Endodermal cell (in vitro differentiated cells): ENCODE results near the gene SGCG. TPM values are rescaled to one million over a fixed set of nuclear protein-coding genes. Genes with fewer than 3 reads are reported as not detected.
A peak's percentile ranks its signal among the peaks of the same experiment; 100 is the strongest.
"Not testable (repeated sequence)": the region's sequence is repeated elsewhere in the genome, so short reads cannot be mapped to it uniquely, and the experiment has no call there.

Source experiments
- DNase-seq: peaks from one replicate; pipeline ENCODE4 v3.0.0-alpha.2; 2017
- H3K27ac ChIP-seq: 2 replicates; pipeline ENCODE4 v1.5.1; 2013; ENCODE audit warnings: mild to moderate bottlenecking, low read depth, low read length, moderate library complexity
- H3K27me3 ChIP-seq: 2 replicates; pipeline ENCODE4 v1.6.1; 2013; ENCODE audit warnings: mild to moderate bottlenecking, low read length, moderate library complexity; ENCODE audit not compliant: insufficient read depth, control insufficient read depth, poor library complexity, severe bottlenecking
- H3K36me3 ChIP-seq: 2 replicates; pipeline ENCODE4 v1.7.0; 2013; ENCODE audit warnings: mild to moderate bottlenecking, low read length, moderate library complexity; ENCODE audit not compliant: control insufficient read depth, insufficient read depth
- H3K4me1 ChIP-seq: one replicate; pipeline ENCODE4 v1.7.0; 2013; ENCODE audit warnings: low read length; ENCODE audit not compliant: control insufficient read depth, insufficient read depth
- H3K4me3 ChIP-seq: 2 replicates; pipeline ENCODE4 v1.5.1; 2013; ENCODE audit warnings: mild to moderate bottlenecking, low read length, moderate library complexity
- H3K9ac ChIP-seq: 2 replicates; pipeline ENCODE4 v1.6.1; 2013; ENCODE audit warnings: mild to moderate bottlenecking, low read length, moderate library complexity; ENCODE audit not compliant: poor library complexity, severe bottlenecking; ENCODE audit errors: extremely low read depth
- H3K9me3 ChIP-seq: 2 replicates; pipeline ENCODE4 v1.6.1; 2013; ENCODE audit warnings: mild to moderate bottlenecking, low read length, moderate library complexity; ENCODE audit not compliant: control insufficient read depth
- H3K27ac Mint-ChIP-seq: 2 replicates; pipeline ENCODE4 v1.8.0; 2020; ENCODE audit warnings: mixed read lengths
- H3K27me3 Mint-ChIP-seq: 2 replicates; pipeline ENCODE4 v1.8.0; 2021; ENCODE audit warnings: mild to moderate bottlenecking, mixed read lengths; ENCODE audit not compliant: insufficient read depth
- H3K36me3 Mint-ChIP-seq: 2 replicates; pipeline ENCODE4 v1.8.0; 2020; ENCODE audit warnings: low read depth, mixed read lengths
- H3K4me1 Mint-ChIP-seq: 2 replicates; pipeline ENCODE4 v1.8.0; 2020; ENCODE audit warnings: mixed read lengths
- H3K4me3 Mint-ChIP-seq: 2 replicates; pipeline ENCODE4 v1.8.0; 2020; ENCODE audit warnings: mild to moderate bottlenecking, moderate library complexity, mixed read lengths
- H3K9me3 Mint-ChIP-seq: 2 replicates; pipeline ENCODE4 v1.8.0; 2020; ENCODE audit warnings: mild to moderate bottlenecking, mixed read lengths
- WGBS, 2 experiments: methylation state at CpG; one replicate each; pipeline versions ENCODE4 v1.1.5 to v1.1.7; 2013; ENCODE audit warnings: missing lambda C conversion rate in 2 of 2, mixed read lengths in 1 of 2; ENCODE audit not compliant: insufficient coverage in 1 of 2, insufficient read length in 1 of 2; 5-methylcytosine and 5-hydroxymethylcytosine counted together
- total RNA-seq, 2 donors: library from RNA; stranded (reverse); fragmentation: NEBNext Ultra II Directional in 1 of 2; extraction: Animal tissue kit (Norgen Biotek cat#: 25700) in 1 of 2; gene quantifications; 2 replicates in 1 of 2; 3 replicates in 1 of 2; pipeline ENCODE4 v1.2.1, GENCODE V29; 2021
- TF ChIP-seq, protein P1 (sequence below): fragments of 200-600 bp; sonication (generic); conservative IDR thresholded peaks from 2 replicates; pipeline ENCODE4 v1.5.0; 2021; ENCODE audit warnings: antibody characterized with exemption, mild to moderate bottlenecking

The SGCG gene
- total RNA-seq, 2 donors from 2014 or later, result 0.15 to 0.27 TPM

DNA sequence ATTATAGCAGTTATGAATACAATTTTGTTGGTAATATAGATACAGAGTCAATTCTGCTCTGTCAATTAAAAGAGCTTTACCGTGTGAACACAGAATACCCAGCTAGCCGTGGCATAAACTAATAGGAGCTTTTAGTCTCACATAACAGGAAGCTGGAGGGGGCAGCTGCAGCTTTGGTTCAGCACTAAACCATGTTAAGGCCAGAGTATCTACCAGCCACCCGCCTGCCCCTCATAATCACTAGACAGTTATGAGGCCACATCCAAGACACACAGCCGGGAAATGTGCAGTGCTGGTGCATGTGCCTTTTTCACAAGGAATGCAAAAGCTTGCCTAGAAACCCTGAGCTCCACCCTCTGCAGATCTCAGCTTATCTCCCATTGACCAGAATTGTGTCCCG lies 62.3 kb downstream of the SGCG start:
- Histone ChIP-seq H3K4me1 (no peaks in the 10 kb centered on the region), H3K9ac (no peak overlapping the region), H3K9me3 (no peaks in the 10 kb centered on the region), H3K4me3 (no peak overlapping the region), H3K27me3 (no peaks in the 10 kb centered on the region), H3K36me3 (no peaks in the 10 kb centered on the region), H3K27ac (no peak overlapping the region)
- DNase-seq, result no peak
- no peaks in the 10 kb centered on the region for H3K4me1 Mint-ChIP-seq
- H3K9me3 Mint-ChIP-seq, result no peaks in the 10 kb centered on the region
- TF ChIP-seq, protein P1, sequence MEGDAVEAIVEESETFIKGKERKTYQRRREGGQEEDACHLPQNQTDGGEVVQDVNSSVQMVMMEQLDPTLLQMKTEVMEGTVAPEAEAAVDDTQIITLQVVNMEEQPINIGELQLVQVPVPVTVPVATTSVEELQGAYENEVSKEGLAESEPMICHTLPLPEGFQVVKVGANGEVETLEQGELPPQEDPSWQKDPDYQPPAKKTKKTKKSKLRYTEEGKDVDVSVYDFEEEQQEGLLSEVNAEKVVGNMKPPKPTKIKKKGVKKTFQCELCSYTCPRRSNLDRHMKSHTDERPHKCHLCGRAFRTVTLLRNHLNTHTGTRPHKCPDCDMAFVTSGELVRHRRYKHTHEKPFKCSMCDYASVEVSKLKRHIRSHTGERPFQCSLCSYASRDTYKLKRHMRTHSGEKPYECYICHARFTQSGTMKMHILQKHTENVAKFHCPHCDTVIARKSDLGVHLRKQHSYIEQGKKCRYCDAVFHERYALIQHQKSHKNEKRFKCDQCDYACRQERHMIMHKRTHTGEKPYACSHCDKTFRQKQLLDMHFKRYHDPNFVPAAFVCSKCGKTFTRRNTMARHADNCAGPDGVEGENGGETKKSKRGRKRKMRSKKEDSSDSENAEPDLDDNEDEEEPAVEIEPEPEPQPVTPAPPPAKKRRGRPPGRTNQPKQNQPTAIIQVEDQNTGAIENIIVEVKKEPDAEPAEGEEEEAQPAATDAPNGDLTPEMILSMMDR, result no peak
- H3K27ac Mint-ChIP-seq, result no peak overlapping the region
- no peak overlapping the region for H3K4me3 Mint-ChIP-seq
- WGBS, 2 experiments, result 85 to 92% methylated on average over 3 to 5 of the region's 5 CpGs
- H3K27me3 Mint-ChIP-seq, result no peaks in the 10 kb centered on the region
- H3K36me3 Mint-ChIP-seq, result no peaks in the 10 kb centered on the region

DNA sequence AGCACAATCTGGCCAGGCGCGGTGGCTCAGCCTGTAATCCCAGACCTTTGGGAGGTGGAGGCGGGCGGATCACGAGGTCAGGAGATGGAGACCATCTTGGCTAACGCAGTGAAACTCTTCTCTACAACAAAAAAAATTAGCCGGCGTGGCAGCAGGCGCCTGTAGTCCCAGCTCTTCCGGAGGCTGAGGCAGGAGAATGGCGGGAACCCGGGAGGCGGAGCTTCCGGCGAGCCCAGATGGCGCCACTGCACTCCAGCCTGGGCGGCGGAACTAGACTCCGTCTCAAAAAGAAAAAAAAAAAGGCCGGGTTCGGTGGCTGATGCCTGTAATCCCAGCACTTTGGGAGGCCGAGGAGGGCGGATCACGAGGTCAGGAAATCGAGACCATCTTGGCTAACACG lies 67.6 kb downstream of the SGCG start:
- not testable (repeated sequence) for H3K9me3 Mint-ChIP-seq, H3K4me3 ChIP-seq, H3K36me3 ChIP-seq, DNase-seq, H3K27me3 Mint-ChIP-seq, H3K4me1 Mint-ChIP-seq, H3K27ac Mint-ChIP-seq, H3K4me1 ChIP-seq, H3K27ac ChIP-seq, H3K9ac ChIP-seq, H3K4me3 Mint-ChIP-seq, H3K27me3 ChIP-seq, H3K36me3 Mint-ChIP-seq, H3K9me3 ChIP-seq
- WGBS, 2 experiments, result 95 to 96% methylated on average over 14 to 25 of the region's 26 CpGs

DNA sequence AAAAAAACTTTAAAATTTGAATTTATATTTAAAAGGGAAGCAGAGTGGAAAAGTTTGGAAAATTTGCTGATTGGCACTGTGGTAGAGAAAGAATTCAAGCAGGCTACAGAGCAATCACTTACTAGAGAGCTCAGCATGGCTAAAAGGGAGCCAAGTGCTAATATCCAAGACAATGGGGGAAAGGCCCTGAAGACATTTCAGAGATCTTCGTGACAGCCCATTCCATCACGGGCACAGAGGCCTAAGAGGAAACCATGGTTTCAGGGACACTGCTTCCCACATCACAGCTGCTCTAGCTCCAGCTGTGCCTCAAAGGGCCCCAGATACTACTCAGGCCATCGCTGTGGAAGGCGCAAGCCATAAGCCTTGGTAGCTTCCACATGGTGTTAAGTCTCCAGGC lies 73.7 kb downstream of the SGCG start:
- WGBS, 2 experiments, result 69 to 78% methylated on average over 4 of the region's 4 CpGs
- TF ChIP-seq, protein P1, result no peak
- H3K9me3 ChIP-seq, result no peaks in the 10 kb centered on the region
- peak; percentile 48 for DNase-seq
- H3K27me3 Mint-ChIP-seq, result peaks cover 2% of the 10 kb centered on the region
- peaks cover 6% of the 10 kb centered on the region for H3K9me3 Mint-ChIP-seq
- H3K4me1 Mint-ChIP-seq, result no peaks in the 10 kb centered on the region
- no peak overlapping the region for H3K27ac Mint-ChIP-seq
- no peak overlapping the region for H3K4me3 ChIP-seq
- no peaks in the 10 kb centered on the region for H3K27me3 ChIP-seq
- no peak overlapping the region for H3K9ac ChIP-seq
- no peaks in the 10 kb centered on the region for H3K36me3 ChIP-seq
- no peaks in the 10 kb centered on the region for H3K36me3 Mint-ChIP-seq
- H3K4me1 ChIP-seq, result no peaks in the 10 kb centered on the region
- no peak overlapping the region for H3K4me3 Mint-ChIP-seq
- H3K27ac ChIP-seq, result no peak overlapping the region

GRCh38 chr13:23267571-23267970 lies 86.8 kb downstream of the SGCG start:
- TF ChIP-seq, protein P1, result no peak
- Mint-ChIP-seq H3K4me1 (no peaks in the 10 kb centered on the region), H3K4me3 (no peak overlapping the region), H3K9me3 (no peaks in the 10 kb centered on the region), H3K27me3 (no peaks in the 10 kb centered on the region), H3K36me3 (no peaks in the 10 kb centered on the region), H3K27ac (no peak overlapping the region)
- Histone ChIP-seq H3K4me1 (no peaks in the 10 kb centered on the region), H3K9me3 (no peaks in the 10 kb centered on the region), H3K36me3 (no peaks in the 10 kb centered on the region), H3K4me3 (no peak overlapping the region), H3K9ac (no peak overlapping the region), H3K27ac (no peak overlapping the region), H3K27me3 (no peaks in the 10 kb centered on the region)
- WGBS, 2 experiments, result 83 to 91% methylated on average over 2 to 4 of the region's 4 CpGs
- no peak for DNase-seq
